ENCODE results near the gene FAM8A1.

Gene FAM8A1

DNA sequence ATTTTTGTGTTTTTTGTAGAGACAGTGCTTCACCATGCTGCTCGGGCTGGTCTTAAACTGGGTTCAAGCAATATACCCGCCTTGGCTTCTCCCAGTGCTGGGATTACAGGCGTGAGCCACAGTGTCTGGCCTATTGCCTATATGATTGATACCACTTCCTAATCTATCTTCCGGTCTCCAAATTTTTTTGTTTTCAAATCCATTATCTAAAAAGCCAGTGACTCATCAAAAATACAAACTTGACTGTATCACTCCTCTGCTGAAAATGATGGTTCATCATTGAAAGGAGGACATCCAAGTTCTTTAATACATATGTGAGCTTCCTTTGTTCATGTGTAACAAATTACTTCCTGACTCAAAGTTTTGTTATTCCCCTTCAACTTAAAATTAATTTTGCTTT is 35.5 kb downstream of the FAM8A1 start:
- no peaks in the 10 kb centered on the region for H3K27me3 ChIP-seq
- H3K27ac ChIP-seq: peak overlapping the region in 1 of 11 experiments; percentile 41; a peak in 1 of 22 replicates
- peaks cover 88 to 100% (median 99%) of the 10 kb centered on the region in 11 experiments for H3K36me3 ChIP-seq
- H3K4me1 ChIP-seq: peaks cover 0 to 25% (median 10%) of the 10 kb centered on the region in 10 experiments; a peak in 10 of 20 replicates
- H3K9ac ChIP-seq: no peak overlapping the region
- H4K20me1 ChIP-seq: peaks cover 0 to 90% (median 62%) of the 10 kb centered on the region in 11 experiments; a peak in 20 of 22 replicates
- H3K4me3 ChIP-seq: no peak overlapping the region
- no peak for TF ChIP-seq Cebpa-rat (IDR thresholded peaks at IDR 0.05)
- H3K4me2 ChIP-seq: no peak overlapping the region
- H3K9me3 ChIP-seq (replicated peaks in 1 of 11): no peaks in the 10 kb centered on the region

DNA sequence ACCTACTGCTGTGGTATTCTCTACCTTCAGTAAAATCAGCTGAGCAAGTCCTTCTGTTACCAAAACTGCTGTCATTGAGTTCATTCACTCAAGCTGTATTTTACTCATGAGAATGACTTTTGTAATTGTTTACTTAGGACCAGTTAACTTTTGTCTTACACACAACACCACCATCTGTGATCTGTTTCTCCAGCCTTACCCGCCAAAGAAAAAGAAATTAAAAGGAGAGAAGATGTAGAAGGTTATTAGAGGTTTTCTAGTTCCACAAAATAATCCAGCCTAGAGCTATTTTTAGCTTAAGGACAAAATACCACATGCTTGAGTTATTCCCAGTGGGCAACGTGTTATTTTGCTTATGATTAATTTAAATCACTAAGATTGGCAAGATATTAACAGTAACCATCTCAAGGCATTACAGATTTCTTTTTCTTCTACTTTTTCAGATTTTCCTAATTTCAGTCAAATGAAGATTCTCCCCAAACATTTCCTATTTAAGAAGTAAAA is 38.2 kb downstream of the FAM8A1 start:
- H4K20me1 ChIP-seq: peaks cover 0 to 87% (median 40%) of the 10 kb centered on the region in 11 experiments; a peak in 20 of 22 replicates
- peaks cover 90 to 100% (median 100%) of the 10 kb centered on the region in 11 experiments for H3K36me3 ChIP-seq
- no peak for TF ChIP-seq Cebpa-rat (IDR thresholded peaks at IDR 0.05)
- H3K9me3 ChIP-seq (replicated peaks in 1 of 11): peaks cover 0 to 9% (median 6%) of the 10 kb centered on the region in 11 experiments; a peak in 7 of 22 replicates
- peaks cover 0 to 25% (median 10%) of the 10 kb centered on the region in 10 experiments; a peak in 10 of 20 replicates for H3K4me1 ChIP-seq
- H3K9ac ChIP-seq: no peak overlapping the region
- no peak overlapping the region for H3K4me3 ChIP-seq
- no peaks in the 10 kb centered on the region for H3K27me3 ChIP-seq
- no peak overlapping the region for H3K27ac ChIP-seq
- H3K4me2 ChIP-seq: peak overlapping the region in 5 of 11 experiments; percentile 14 to 40 (median 26); a peak in 7 of 22 replicates

DNA sequence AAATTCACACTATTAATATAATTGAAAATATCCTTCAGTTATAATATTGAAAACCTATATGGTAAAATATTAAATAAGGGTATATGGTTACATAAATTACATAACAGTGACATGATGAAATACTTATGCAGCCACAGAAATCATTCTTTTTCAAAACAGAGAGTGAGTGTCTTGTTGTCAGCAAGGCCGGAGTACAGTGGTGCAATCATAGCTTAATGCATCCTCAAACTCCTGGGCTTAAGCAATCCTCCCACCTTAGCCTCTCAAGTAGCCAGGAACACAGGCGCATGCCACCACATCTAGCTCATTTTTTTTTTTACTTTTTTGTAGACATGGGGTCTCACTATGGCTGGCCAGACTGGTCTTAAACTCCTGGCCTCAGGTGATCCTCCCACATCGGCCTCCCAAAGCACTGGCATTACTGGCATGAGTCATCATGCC is 40.4 kb downstream of the FAM8A1 start:
- H3K4me1 ChIP-seq: peaks cover 0 to 25% (median 7%) of the 10 kb centered on the region in 10 experiments; a peak in 8 of 20 replicates
- H3K9me3 ChIP-seq (replicated peaks in 1 of 11): peaks cover 0 to 18% (median 7%) of the 10 kb centered on the region in 11 experiments; a peak in 8 of 22 replicates
- no peak overlapping the region for H3K4me3 ChIP-seq
- peaks cover 0 to 73% (median 18%) of the 10 kb centered on the region in 11 experiments; a peak in 13 of 22 replicates for H4K20me1 ChIP-seq
- no peak for TF ChIP-seq Cebpa-rat (IDR thresholded peaks at IDR 0.05)
- 0 out of 22 replicates have a peak overlapping the region, but pooled peaks of 1 of the 11 experiments have one; percentile 13 for H3K27ac ChIP-seq
- H3K4me2 ChIP-seq: no peak overlapping the region
- peaks cover 98 to 100% (median 100%) of the 10 kb centered on the region in 11 experiments for H3K36me3 ChIP-seq
- no peaks in the 10 kb centered on the region for H3K27me3 ChIP-seq
- no peak overlapping the region for H3K9ac ChIP-seq

DNA sequence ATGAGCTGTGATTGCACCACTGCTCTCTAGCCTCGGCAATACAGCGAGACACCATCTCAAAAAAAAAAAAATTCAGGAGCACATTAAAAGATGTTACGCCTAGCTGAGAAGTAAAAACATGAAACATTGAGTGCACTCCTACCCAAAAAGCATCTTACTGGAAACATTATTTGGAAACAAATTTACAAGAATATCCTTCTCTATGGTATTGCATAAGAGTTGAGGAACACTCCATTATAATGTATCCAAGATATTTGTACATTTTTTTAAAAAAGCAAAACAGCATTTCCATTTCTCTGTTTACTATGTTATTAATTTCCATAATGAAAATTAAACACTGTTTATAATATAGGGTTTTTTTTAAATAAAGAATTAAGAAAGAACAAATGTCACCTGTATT is 48.6 kb downstream of the FAM8A1 start:
- H3K9me3 ChIP-seq (replicated peaks in 1 of 11): peaks cover 0 to 8% (median 0%) of the 10 kb centered on the region in 11 experiments; a peak in 2 of 22 replicates
- no peak for TF ChIP-seq Cebpa-rat (IDR thresholded peaks at IDR 0.05)
- H3K4me1 ChIP-seq: no peaks in the 10 kb centered on the region
- no peak overlapping the region for H3K27ac ChIP-seq
- peaks cover 97 to 100% (median 100%) of the 10 kb centered on the region in 11 experiments for H3K36me3 ChIP-seq
- H4K20me1 ChIP-seq: peaks cover 0 to 54% (median 23%) of the 10 kb centered on the region in 11 experiments; a peak in 19 of 22 replicates
- H3K4me3 ChIP-seq: no peak overlapping the region
- H3K9ac ChIP-seq: no peak overlapping the region
- H3K27me3 ChIP-seq: no peaks in the 10 kb centered on the region
- no peak overlapping the region for H3K4me2 ChIP-seq

DNA sequence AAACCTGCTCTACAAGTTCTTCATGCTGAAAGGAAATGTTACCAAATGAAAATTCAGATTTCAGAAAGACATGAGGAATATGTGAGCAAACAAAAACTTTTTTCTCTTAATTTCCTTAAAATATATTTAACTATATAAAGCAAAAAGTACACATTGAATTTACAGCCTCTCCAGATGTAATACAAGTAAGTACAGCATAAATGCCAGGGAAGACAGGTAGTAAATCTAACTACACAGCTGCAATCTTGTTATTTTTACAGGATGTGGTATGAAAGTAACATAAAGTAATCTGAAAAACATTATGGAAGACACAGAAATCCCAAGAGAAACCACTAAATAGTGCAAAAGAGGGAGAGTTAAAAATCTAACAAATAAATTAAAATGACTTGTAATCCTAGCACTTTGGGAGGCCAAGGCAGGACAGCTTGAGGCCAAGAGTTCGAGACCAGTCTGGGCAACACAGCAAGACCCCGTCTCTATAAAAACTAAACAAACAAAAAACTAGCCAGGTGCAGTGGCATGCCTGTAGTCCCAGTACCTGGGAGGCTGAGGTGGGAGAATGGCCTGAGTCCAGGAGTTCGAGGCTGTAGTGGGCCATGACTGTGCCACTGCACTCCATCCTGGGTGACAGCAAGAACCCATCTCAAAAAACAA is 50.7 kb downstream of the FAM8A1 start:
- Histone ChIP-seq H3K36me3 (peaks cover 97 to 100% (median 100%) of the 10 kb centered on the region in 11 experiments), H3K27ac (no peak overlapping the region), H3K4me1 (no peaks in the 10 kb centered on the region), H3K27me3 (no peaks in the 10 kb centered on the region), H4K20me1 (peaks cover 0 to 75% (median 24%) of the 10 kb centered on the region in 11 experiments; a peak in 19 of 22 replicates), H3K4me3 (no peak overlapping the region), H3K9me3 (replicated peaks in 1 of 11) (no peaks in the 10 kb centered on the region), H3K9ac (no peak overlapping the region), H3K4me2 (no peak overlapping the region)
- TF ChIP-seq Cebpa-rat (IDR thresholded peaks at IDR 0.05): no peak

DNA sequence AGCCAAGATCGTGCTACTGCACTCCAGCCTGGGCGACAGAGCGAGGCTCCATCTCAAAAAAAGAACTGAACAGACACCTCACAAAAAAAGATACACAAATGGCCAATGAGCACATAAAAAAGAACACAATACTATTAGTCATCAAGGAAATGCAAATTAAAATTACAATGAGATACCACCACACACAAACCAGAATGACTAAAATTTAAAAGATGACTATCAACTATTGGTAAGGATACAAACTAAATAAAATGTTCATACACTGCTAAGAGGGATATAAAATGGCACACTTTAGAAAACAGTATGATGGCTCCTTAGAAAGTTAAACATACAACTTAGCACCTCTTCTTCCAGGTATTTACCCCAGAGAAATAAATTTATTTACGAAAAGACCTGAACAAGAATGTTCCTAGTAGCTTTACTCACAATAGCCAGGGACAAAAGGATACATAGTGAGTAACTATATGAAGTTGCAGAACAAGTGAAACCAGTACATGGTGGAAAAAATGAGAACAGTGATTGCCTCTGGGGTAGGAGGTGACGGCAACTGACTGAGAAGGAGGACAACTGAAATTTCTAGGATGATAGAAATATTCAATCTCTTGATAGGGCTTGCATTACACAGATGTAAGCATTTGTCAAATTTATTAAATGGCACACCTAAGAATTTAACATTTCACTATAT is 53.2 kb downstream of the FAM8A1 start:
- Histone ChIP-seq H3K36me3 (peaks cover 96 to 100% (median 100%) of the 10 kb centered on the region in 11 experiments), H4K20me1 (peaks cover 3 to 92% (median 44%) of the 10 kb centered on the region in 11 experiments; a peak in 19 of 22 replicates)

DNA sequence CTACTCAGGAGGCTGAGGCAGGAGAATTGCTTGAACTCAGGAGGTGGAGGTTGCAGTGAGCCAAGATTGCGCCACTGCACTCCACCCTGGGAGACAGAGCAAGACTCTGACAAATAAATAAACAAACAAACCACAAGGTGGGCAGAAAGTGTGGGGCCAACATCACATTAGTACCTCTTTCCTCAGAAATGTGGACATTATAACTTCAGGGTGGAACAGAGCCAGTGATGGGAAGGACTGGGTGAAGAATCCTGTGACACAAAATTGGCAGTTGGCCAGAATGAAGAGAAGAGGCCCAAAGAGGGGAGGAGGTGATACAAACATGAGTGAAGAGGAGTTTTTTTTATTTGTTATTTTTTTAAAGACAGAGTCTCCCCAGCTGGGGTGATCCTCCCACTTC is 56.0 kb downstream of the FAM8A1 start:
- Histone ChIP-seq H3K4me3 (no peak overlapping the region), H3K4me2 (no peak overlapping the region), H4K20me1 (peaks cover 3 to 97% (median 43%) of the 10 kb centered on the region in 11 experiments; a peak in 19 of 22 replicates), H3K36me3 (peaks cover 95 to 100% (median 100%) of the 10 kb centered on the region in 11 experiments), H3K9me3 (replicated peaks in 1 of 11) (no peaks in the 10 kb centered on the region), H3K27me3 (no peaks in the 10 kb centered on the region), H3K4me1 (no peaks in the 10 kb centered on the region), H3K27ac (no peak overlapping the region), H3K9ac (no peak overlapping the region)
- TF ChIP-seq Cebpa-rat (IDR thresholded peaks at IDR 0.05): no peak

More for the DNA sequence above, 53.2 kb downstream of the FAM8A1 start:
- Histone ChIP-seq H3K4me2 (no peak overlapping the region), H3K27me3 (no peaks in the 10 kb centered on the region), H3K9me3 (replicated peaks in 1 of 11) (no peaks in the 10 kb centered on the region), H3K9ac (no peak overlapping the region), H3K4me1 (no peaks in the 10 kb centered on the region), H3K4me3 (no peak overlapping the region), H3K27ac (no peak overlapping the region)
- no peak for TF ChIP-seq Cebpa-rat (IDR thresholded peaks at IDR 0.05)

DNA sequence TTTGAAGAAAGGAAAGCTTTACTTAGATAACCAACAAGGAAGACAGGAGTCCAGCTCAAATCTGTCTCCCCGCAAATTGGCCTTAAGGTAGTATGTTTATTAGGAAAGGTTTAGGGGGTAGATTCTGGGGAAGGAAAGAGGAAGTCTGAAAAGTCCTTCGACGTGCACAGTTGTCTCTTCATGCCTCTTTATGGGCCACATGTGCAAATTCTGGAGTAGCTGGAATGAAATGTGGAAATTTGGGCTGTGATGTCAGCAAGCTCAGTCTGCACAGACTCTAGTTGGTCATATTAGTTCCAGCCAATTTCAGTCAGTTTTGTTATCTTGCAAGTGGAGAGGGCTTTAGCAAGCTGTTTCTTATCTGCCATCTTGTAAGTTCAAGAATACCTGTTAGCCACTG is 56.5 kb downstream of the FAM8A1 start:
- no peak overlapping the region for H3K4me2 ChIP-seq
- no peaks in the 10 kb centered on the region for H3K27me3 ChIP-seq
- no peaks in the 10 kb centered on the region for H3K4me1 ChIP-seq
- H3K27ac ChIP-seq: no peak overlapping the region
- peaks cover 95 to 100% (median 100%) of the 10 kb centered on the region in 11 experiments for H3K36me3 ChIP-seq
- no peaks in the 10 kb centered on the region for H3K9me3 ChIP-seq (replicated peaks in 1 of 11)
- H3K9ac ChIP-seq: no peak overlapping the region
- no peak overlapping the region for H3K4me3 ChIP-seq
- H4K20me1 ChIP-seq: peaks cover 3 to 97% (median 43%) of the 10 kb centered on the region in 11 experiments; a peak in 18 of 22 replicates
- no peak for TF ChIP-seq Cebpa-rat (IDR thresholded peaks at IDR 0.05)

Measured in BLaER1 treated with 17β-estradiol and CSF1 and Interleukin-3, amounts not matched to agents 10 nM and 100 nM (cell line).